Measurements from ENCODE around the gene ADRM1. TPM values are rescaled to one million over a fixed set of nuclear protein-coding genes. Genes with fewer than 3 reads are reported as not detected.

The ADRM1 gene
- total and polyA plus RNA-seq, 12 donors = 50.6 to 254 (median 126) TPM

DNA sequence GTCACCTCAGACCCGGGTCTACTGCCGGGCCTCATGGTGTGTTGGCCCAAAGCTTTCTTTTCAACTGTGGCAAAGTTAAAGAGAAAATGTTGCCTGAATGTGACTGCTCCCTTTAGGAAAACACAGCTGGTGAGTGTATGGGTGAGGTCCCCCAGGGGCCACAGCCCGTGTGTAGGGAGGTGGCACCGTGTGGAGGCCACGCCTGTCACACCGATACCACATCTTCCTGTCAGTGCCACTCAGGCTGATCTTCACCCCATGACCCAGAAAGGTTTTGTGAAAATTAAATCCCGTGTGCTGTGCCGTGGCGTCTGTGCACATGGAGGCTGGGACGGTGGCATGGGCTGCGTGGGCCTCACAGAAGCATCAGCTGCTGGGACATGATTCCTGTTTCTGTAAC, 10.7 kb upstream of the ADRM1 start:
- Histone ChIP-seq H3K4me3 (no peak overlapping the region), H3K9me3 (replicated peaks in 1 of 3) (no peaks in the 10 kb centered on the region), H3K27me3 (no peaks in the 10 kb centered on the region), H3K27ac (no peak overlapping the region), H3K4me1 (replicated peaks in 1 of 2) (peaks cover 0 to 2% of the 10 kb centered on the region in 2 donors), H3K36me3 (replicated peaks in 1 of 2) (peaks cover 0 to 56% of the 10 kb centered on the region in 2 donors)
- intact Hi-C loops (cut with DNase I) = no loop called here
- TF ChIP-seq, protein P1, sequence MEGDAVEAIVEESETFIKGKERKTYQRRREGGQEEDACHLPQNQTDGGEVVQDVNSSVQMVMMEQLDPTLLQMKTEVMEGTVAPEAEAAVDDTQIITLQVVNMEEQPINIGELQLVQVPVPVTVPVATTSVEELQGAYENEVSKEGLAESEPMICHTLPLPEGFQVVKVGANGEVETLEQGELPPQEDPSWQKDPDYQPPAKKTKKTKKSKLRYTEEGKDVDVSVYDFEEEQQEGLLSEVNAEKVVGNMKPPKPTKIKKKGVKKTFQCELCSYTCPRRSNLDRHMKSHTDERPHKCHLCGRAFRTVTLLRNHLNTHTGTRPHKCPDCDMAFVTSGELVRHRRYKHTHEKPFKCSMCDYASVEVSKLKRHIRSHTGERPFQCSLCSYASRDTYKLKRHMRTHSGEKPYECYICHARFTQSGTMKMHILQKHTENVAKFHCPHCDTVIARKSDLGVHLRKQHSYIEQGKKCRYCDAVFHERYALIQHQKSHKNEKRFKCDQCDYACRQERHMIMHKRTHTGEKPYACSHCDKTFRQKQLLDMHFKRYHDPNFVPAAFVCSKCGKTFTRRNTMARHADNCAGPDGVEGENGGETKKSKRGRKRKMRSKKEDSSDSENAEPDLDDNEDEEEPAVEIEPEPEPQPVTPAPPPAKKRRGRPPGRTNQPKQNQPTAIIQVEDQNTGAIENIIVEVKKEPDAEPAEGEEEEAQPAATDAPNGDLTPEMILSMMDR (IDR thresholded peaks at IDR 0.05) = no peak
- no peak for TF ChIP-seq POLR2A (IDR thresholded peaks at IDR 0.05)
- WGBS, 4 donors = 89 to 94% (median 92%) methylated on average over 10 to 11 of the region's 11 CpGs
- DNase-seq = no peak

DNA sequence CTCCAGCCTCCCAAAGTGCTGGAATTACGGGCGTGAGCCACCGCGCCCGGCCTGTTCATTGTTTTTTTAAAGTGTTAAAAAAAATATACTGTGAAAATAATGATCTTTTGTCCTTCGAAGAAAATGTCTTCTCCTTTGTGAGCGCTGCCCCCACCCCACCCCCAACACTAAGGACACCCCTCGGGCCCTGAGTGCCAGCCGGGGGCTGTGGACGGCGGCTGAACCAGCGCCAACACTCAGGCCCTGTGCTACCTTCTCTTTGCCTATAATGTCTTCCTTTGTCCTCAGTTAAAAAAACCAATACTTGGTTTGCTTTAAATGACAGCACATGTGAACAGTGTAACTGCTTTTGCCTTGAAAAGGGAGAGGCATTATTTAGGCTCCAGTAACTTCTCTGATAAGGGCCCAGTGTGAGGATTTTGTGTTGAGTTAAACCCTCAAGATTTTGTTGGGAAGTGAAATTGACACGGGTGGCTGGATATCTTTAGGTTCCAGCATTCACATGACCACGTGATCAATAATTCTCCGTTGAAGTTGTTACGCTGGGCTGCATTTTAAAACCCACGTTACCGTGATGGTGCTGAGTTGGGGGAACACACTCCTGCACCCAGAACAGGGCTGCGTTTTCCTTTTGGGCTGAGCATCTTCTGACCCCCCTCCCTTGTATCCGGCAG, 9.5 kb upstream of the ADRM1 start:
- DNase-seq = no peak
- Histone ChIP-seq H3K27me3 (no peaks in the 10 kb centered on the region), H3K27ac (no peak overlapping the region), H3K4me3 (no peak overlapping the region), H3K4me1 (replicated peaks in 1 of 2) (peaks cover 0 to 5% of the 10 kb centered on the region in 2 donors), H3K9me3 (replicated peaks in 1 of 3) (no peaks in the 10 kb centered on the region), H3K36me3 (replicated peaks in 1 of 2) (peaks cover 0 to 49% of the 10 kb centered on the region in 2 donors)
- intact Hi-C loops (cut with DNase I) = no loop called here
- TF ChIP-seq, protein P1 (IDR thresholded peaks at IDR 0.05) = no peak
- no peak for TF ChIP-seq POLR2A (IDR thresholded peaks at IDR 0.05)
- 89 to 93% (median 90%) methylated on average over 20 of the region's 20 CpGs for WGBS, 4 donors

DNA sequence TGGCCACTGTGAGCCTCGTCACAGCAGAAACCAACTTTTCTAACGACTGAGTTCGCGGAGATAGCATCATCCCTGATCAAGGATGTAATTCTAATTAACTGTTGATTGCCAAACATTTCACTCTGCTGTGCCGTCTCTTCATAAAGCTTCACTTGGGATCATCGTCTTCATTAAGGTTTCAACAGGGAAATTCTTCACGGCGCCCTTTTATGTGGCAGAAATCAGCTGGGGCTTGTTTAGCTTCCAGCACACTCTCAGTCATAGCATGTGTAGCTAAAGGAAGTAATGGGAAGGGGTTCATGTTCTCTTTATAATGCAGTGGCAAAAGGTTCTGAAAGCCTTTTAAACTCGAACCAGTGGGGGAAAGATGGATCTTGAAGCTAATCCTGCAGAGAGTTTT, 8.9 kb upstream of the ADRM1 start:
- intact Hi-C loops (cut with DNase I) = no loop called here
- WGBS, 4 donors = 85 to 94% (median 88%) methylated on average over 9 of the region's 9 CpGs
- peaks cover 0 to 49% of the 10 kb centered on the region in 2 donors for H3K36me3 ChIP-seq (replicated peaks in 1 of 2)
- DNase-seq = no peak
- TF ChIP-seq, protein P1 (IDR thresholded peaks at IDR 0.05) = no peak
- no peak for TF ChIP-seq POLR2A (IDR thresholded peaks at IDR 0.05)
- H3K27ac ChIP-seq = no peak overlapping the region
- H3K4me1 ChIP-seq (replicated peaks in 1 of 2) = peaks cover 0 to 5% of the 10 kb centered on the region in 2 donors
- H3K4me3 ChIP-seq = no peak overlapping the region
- H3K27me3 ChIP-seq = no peaks in the 10 kb centered on the region
- H3K9me3 ChIP-seq (replicated peaks in 1 of 3) = no peaks in the 10 kb centered on the region

DNA sequence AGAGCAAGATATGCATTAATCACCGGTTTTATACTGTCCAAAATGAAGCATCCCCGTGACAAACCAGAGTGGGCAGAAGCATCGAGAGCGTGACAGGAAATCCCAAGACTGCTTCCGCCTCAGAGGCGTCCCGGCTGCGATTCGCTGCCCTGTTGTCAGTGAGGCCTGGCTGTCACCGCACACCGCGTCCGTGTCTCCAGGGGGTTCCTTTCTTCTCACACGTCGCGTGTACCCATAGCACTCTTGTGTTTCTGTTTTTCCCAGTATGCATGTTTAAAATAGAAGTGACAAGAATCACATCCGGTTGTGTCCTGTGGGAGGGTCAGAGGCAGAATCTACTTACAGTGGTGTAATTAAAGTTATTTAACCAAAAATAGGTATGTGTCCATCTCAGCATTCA, 8.3 kb upstream of the ADRM1 start:
- TF ChIP-seq, protein P1 (IDR thresholded peaks at IDR 0.05) = no peak
- no peak for TF ChIP-seq POLR2A (IDR thresholded peaks at IDR 0.05)
- intact Hi-C loops (cut with DNase I) = no loop called here
- no peak for DNase-seq
- Histone ChIP-seq H3K27me3 (no peaks in the 10 kb centered on the region), H3K9me3 (replicated peaks in 1 of 3) (no peaks in the 10 kb centered on the region), H3K4me1 (replicated peaks in 1 of 2) (peaks cover 0 to 5% of the 10 kb centered on the region in 2 donors), H3K27ac (no peak overlapping the region), H3K4me3 (no peak overlapping the region), H3K36me3 (replicated peaks in 1 of 2) (peaks cover 0 to 44% of the 10 kb centered on the region in 2 donors)
- WGBS, 4 donors = 89 to 92% (median 90%) methylated on average over 17 of the region's 17 CpGs

All from adrenal gland (tissue), 12 donors.